Measurements from ENCODE around the gene RGS7. TPM values are rescaled to one million over a fixed set of nuclear protein-coding genes. Genes with fewer than 3 reads are reported as not detected.

RGS7 gene
- total and polyA plus RNA-seq, 2 of the 8 experiments (the other 6 are each of a cell fraction or from before 2014, with no cell fraction given), result 1.6 to 3.0 TPM

DNA sequence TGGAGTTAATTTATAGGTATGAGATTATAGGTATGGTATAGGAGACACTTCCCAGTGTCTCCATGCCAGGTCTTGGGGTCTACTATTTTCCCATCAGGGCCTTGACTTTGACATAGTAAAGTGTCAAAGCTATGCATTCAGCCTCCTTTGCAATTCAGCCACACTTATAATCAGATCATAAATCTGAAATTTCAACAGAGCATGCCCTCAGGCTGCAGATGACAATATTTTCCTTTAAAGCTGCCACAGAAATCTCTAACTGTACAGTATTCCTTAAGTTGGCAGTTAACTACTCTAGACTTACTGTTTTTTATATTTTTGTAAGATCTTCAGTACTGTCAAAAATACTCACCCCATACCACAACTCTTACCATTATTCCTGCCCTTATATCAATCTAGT, 30.2 kb upstream of the RGS7 start:
- H4K91ac ChIP-seq (replicated peaks; ENCODE audit: insufficient read length, low read length), result no peak overlapping the region
- no peak for FAIRE-seq

More for the DNA sequence above, 30.2 kb upstream of the RGS7 start:
- Histone ChIP-seq H3K14ac (ENCODE audit: insufficient read length) (no peak overlapping the region), H3K23ac (ENCODE audit: insufficient read length) (no peak overlapping the region), H3K56ac (replicated peaks; ENCODE audit: insufficient read length, low read depth, low read length) (no peak overlapping the region), H3K27ac (ENCODE audit: low read depth, low read length) (no peak overlapping the region), H3K4me2 (ENCODE audit: insufficient read depth in 1 of 2, low read depth in 2 of 2, low read length in 2 of 2) (no peak overlapping the region), H3K18ac (ENCODE audit: extremely low read depth, low read length) (no peak overlapping the region), H2BK5ac (ENCODE audit: low read depth, low read length) (no peak overlapping the region), H2BK120ac (replicated peaks; ENCODE audit: low read depth, low read length) (no peak overlapping the region), H2AK5ac (ENCODE audit: low read depth, low read length) (no peak overlapping the region), H2BK20ac (ENCODE audit: low read length) (no peak overlapping the region), H2AFZ (ENCODE audit: low read length) (no peak overlapping the region), H3K36me3 (ENCODE audit: control insufficient read depth in 2 of 4, insufficient read depth in 4 of 4, low read length in 3 of 4) (no peaks in the 10 kb centered on the region), H2BK15ac (ENCODE audit: low read length) (no peak overlapping the region), H3K9me3 (ENCODE audit: insufficient read depth in 2 of 2, low read depth in 1 of 2, low read length in 1 of 2) (no peaks in the 10 kb centered on the region), H3K9ac (replicated peaks in 1 of 4; ENCODE audit: extremely low read depth in 1 of 4, low read depth in 3 of 4, low read length in 3 of 4) (no peak overlapping the region), H2BK12ac (ENCODE audit: low read depth, low read length) (no peak overlapping the region), H4K8ac (ENCODE audit: extremely low read depth, insufficient read depth, low read length) (no peak overlapping the region), H3K27me3 (replicated peaks in 1 of 4; ENCODE audit: control insufficient read depth in 3 of 4, extremely low read depth in 1 of 4, insufficient read depth in 3 of 4, low read length in 3 of 4) (no peaks in the 10 kb centered on the region), H3K23me2 (ENCODE audit: low read depth, low read length) (no peaks in the 10 kb centered on the region), H3K79me2 (ENCODE audit: control insufficient read depth in 1 of 2, insufficient read depth in 2 of 2, low read length in 2 of 2) (no peaks in the 10 kb centered on the region), H4K5ac (ENCODE audit: insufficient read length, low read depth, low read length) (no peak overlapping the region), H3K4ac (replicated peaks; ENCODE audit: insufficient read length, low read depth, low read length) (no peak overlapping the region), H3K4me3 (ENCODE audit: extremely low read depth in 1 of 4, insufficient read depth in 2 of 4, low read depth in 3 of 4, low read length in 4 of 4) (no peak overlapping the region), H3K4me1 (replicated peaks in 1 of 4; ENCODE audit: control insufficient read depth in 3 of 4, insufficient read depth in 4 of 4, low read length in 3 of 4) (no peaks in the 10 kb centered on the region), H4K20me1 (replicated peaks in 1 of 2; ENCODE audit: control insufficient read depth in 1 of 2, insufficient read depth in 2 of 2, low read length in 2 of 2) (no peaks in the 10 kb centered on the region), H3K79me1 (ENCODE audit: low read depth, low read length) (no peaks in the 10 kb centered on the region)
- ChIA-PET POLR2A (ENCODE audit: partially characterized antibody) (interaction anchor here (1.1 kb wide), 1 partner anchor 10 kb away, joined by 3 read pairs; no protein-coding TSS in a partner anchor), CTCF (ENCODE audit: partially characterized antibody) (interaction anchor here (1.1 to 1.5 kb wide), 2 partner anchors 78 to 117 kb away, joined by 3 read pairs; no protein-coding TSS in a partner anchor)
- DNase-seq (ENCODE audit: low read depth in 1 of 2, low spot score in 2 of 2), result no peak
- no peak for TF ChIP-seq BACH1 (IDR thresholded peaks at IDR 0.05; ENCODE audit: low read length)
- TF ChIP-seq, protein P1, sequence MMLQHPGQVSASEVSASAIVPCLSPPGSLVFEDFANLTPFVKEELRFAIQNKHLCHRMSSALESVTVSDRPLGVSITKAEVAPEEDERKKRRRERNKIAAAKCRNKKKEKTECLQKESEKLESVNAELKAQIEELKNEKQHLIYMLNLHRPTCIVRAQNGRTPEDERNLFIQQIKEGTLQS (IDR thresholded peaks at IDR 0.05; ENCODE audit: insufficient read depth, low read depth, low read length), result no peak
